KMS-11 (cell line): ENCODE data around the gene TAF3.

Source experiments
- H2AFZ ChIP-seq: fragments of 200-600 bp; sonication (generic); 2 replicates; pipeline ENCODE4 v1.6.1; 2016; ENCODE audit warnings: antibody characterized with exemption, mixed run types, low read depth
- H3K27ac ChIP-seq: fragments of 200-600 bp; sonication (generic); 2 replicates; pipeline ENCODE4 v1.6.1; 2016; ENCODE audit warnings: mild to moderate bottlenecking, mixed run types
- H3K27me3 ChIP-seq: fragments of 200-600 bp; sonication (generic); 2 replicates; pipeline ENCODE4 v1.6.1; 2017; ENCODE audit warnings: mild to moderate bottlenecking, low read depth, mixed run types, moderate library complexity; ENCODE audit not compliant: insufficient read depth
- H3K36me3 ChIP-seq: fragments of 200-600 bp; sonication (generic); 2 replicates; pipeline ENCODE4 v1.6.1; 2017; ENCODE audit warnings: mild to moderate bottlenecking, mixed run types; ENCODE audit not compliant: insufficient read depth
- H3K4me1 ChIP-seq: fragments of 200-600 bp; sonication (generic); 2 replicates; pipeline ENCODE4 v1.6.1; 2016; ENCODE audit warnings: mild to moderate bottlenecking, low read depth, mixed run types; ENCODE audit not compliant: poor library complexity, severe bottlenecking
- H3K4me2 ChIP-seq: fragments of 200-600 bp; sonication (generic); 2 replicates; pipeline ENCODE4 v1.7.0; 2016; ENCODE audit warnings: mild to moderate bottlenecking, mixed run types
- H3K4me3 ChIP-seq: fragments of 200-600 bp; sonication (generic); IDR thresholded peaks from 2 replicates; pipeline ENCODE4 v1.6.1; 2017; ENCODE audit warnings: low read depth, low read length, mixed read lengths; ENCODE audit not compliant: insufficient read depth
- H3K79me2 ChIP-seq: fragments of 200-600 bp; sonication (generic); 2 replicates; pipeline ENCODE4 v1.6.1; 2016; ENCODE audit warnings: low read depth, mixed run types; ENCODE audit not compliant: insufficient read depth
- H3K9ac ChIP-seq: fragments of 200-600 bp; sonication (generic); 2 replicates; pipeline ENCODE4 v1.6.1; 2016; ENCODE audit warnings: mild to moderate bottlenecking, mixed run types
- H4K20me1 ChIP-seq: fragments of 200-600 bp; sonication (generic); 2 replicates; pipeline ENCODE4 v1.6.1; 2016; ENCODE audit warnings: mild to moderate bottlenecking, mixed run types; ENCODE audit not compliant: insufficient read depth
- CTCF ChIP-seq: fragments of 200-600 bp; sonication (generic); conservative IDR thresholded peaks from 2 replicates; pipeline ENCODE4 v1.6.1; 2017; ENCODE audit warnings: low read depth, mild to moderate bottlenecking, antibody characterized with exemption, low read length, moderate library complexity, mixed read lengths

TAF3 gene

GRCh38 chr10:7789390-7789789 is 28.9 kb upstream of the TAF3 start:
- H3K4me3 ChIP-seq = no peak overlapping the region
- H3K79me2 ChIP-seq = peaks cover 100% of the 10 kb centered on the region
- H3K36me3 ChIP-seq = no peaks in the 10 kb centered on the region
- H4K20me1 ChIP-seq = peaks cover 43% of the 10 kb centered on the region
- H3K4me2 ChIP-seq = peak overlapping the region; percentile 86
- H3K27ac ChIP-seq = peak overlapping the region; percentile 46; the same call in 1 of the 2 replicates
- H2AFZ ChIP-seq = no peak overlapping the region
- no peaks in the 10 kb centered on the region for H3K27me3 ChIP-seq
- no peak for TF ChIP-seq CTCF
- H3K4me1 ChIP-seq = peaks cover 62% of the 10 kb centered on the region
- H3K9ac ChIP-seq = peak overlapping the region; percentile 80; the same call in 1 of the 2 replicates

- TF ChIP-seq CTCF = no peak
- Histone ChIP-seq H3K79me2 (peaks cover 97% of the 10 kb centered on the region), H3K4me3 (no peak overlapping the region), H4K20me1 (peaks cover 47% of the 10 kb centered on the region), H3K9ac (no peak overlapping the region), H3K27ac (no peak overlapping the region), H3K27me3 (no peaks in the 10 kb centered on the region), H2AFZ (no peak overlapping the region), H3K36me3 (peaks cover 7% of the 10 kb centered on the region; the same call in 1 of the 2 replicates), H3K4me2 (no peak overlapping the region), H3K4me1 (peaks cover 50% of the 10 kb centered on the region)
Measured at GRCh38 chr10:7792541-7792940, 25.8 kb upstream of the TAF3 start.

- no peak for TF ChIP-seq CTCF
- Histone ChIP-seq H3K36me3 (peaks cover 8% of the 10 kb centered on the region; the same call in 1 of the 2 replicates), H3K4me1 (peaks cover 45% of the 10 kb centered on the region), H3K27ac (no peak overlapping the region), H4K20me1 (peaks cover 44% of the 10 kb centered on the region), H3K4me3 (no peak overlapping the region), H3K4me2 (no peak overlapping the region), H3K9ac (no peak overlapping the region), H2AFZ (no peak overlapping the region), H3K79me2 (peaks cover 80% of the 10 kb centered on the region), H3K27me3 (no peaks in the 10 kb centered on the region)
Measured at GRCh38 chr10:7794251-7795026, 23.9 kb upstream of the TAF3 start.

GRCh38 chr10:7795605-7796004 is 22.7 kb upstream of the TAF3 start:
- TF ChIP-seq CTCF = no peak
- H3K79me2 ChIP-seq = peaks cover 68% of the 10 kb centered on the region
- H3K27me3 ChIP-seq = no peaks in the 10 kb centered on the region
- no peak overlapping the region for H3K27ac ChIP-seq
- H3K4me3 ChIP-seq = no peak overlapping the region
- peaks cover 33% of the 10 kb centered on the region for H3K4me1 ChIP-seq
- no peak overlapping the region for H3K9ac ChIP-seq
- no peak overlapping the region for H2AFZ ChIP-seq
- H4K20me1 ChIP-seq = peaks cover 34% of the 10 kb centered on the region
- H3K36me3 ChIP-seq = peaks cover 14% of the 10 kb centered on the region; the same call in 1 of the 2 replicates
- H3K4me2 ChIP-seq = no peak overlapping the region
